Esophagus muscularis mucosa (tissue), 4 donors: ENCODE results near the gene RETN. TPM values are rescaled to one million over a fixed set of nuclear protein-coding genes. Genes with fewer than 3 reads are reported as not detected.

Experiments
- DNase-seq: peaks from one replicate; pipeline ENCODE4 v3.0.0-alpha.2; 2017; ENCODE audit errors: extremely low spot score
- H3K27ac ChIP-seq, 4 donors: fragments of 200-600 bp; sonication (generic); replicated peaks in 1 of 4; 1 replicate in 3 of 4; 2 replicates in 1 of 4; pipeline ENCODE4 v1.5.1; 2016 to 2019; ENCODE audit warnings: mild to moderate bottlenecking in 1 of 4
- H3K27me3 ChIP-seq, 4 donors: fragments of 200-600 bp; sonication (generic); one replicate each; pipeline versions ENCODE4 v1.5.1 to v1.6.0; 2016 to 2019
- H3K36me3 ChIP-seq, 4 donors: fragments of 200-600 bp; sonication (generic); one replicate each; pipeline ENCODE4 v1.5.1; 2016 to 2019
- H3K4me1 ChIP-seq, 4 donors: fragments of 200-600 bp; sonication (generic); one replicate each; pipeline ENCODE4 v1.5.1; 2016 to 2019
- H3K4me3 ChIP-seq, 4 donors: fragments of 200-600 bp; sonication (generic); 1 replicate in 2 of 4; 2 replicates in 2 of 4; pipeline ENCODE4 v1.5.1; 2016 to 2019; ENCODE audit warnings: mild to moderate bottlenecking in 4 of 4, moderate library complexity in 1 of 4
- H3K9me3 ChIP-seq, 4 donors: fragments of 200-600 bp; sonication (generic); 1 replicate in 3 of 4; 2 replicates in 1 of 4; pipeline ENCODE4 v1.5.1; 2016 to 2019
- EP300 ChIP-seq: sonication (generic); formaldehyde crosslinking; IDR thresholded peaks from one replicate; pipeline ENCODE4 v1.6.1; 2017; ENCODE audit warnings: antibody characterized with exemption
- POLR2A ChIP-seq: fragments of 450-650 bp; IDR thresholded peaks from one replicate; pipeline ENCODE4 v1.6.1; 2017; ENCODE audit warnings: antibody characterized with exemption, moderate library complexity, mild to moderate bottlenecking, low read depth
- POLR2AphosphoS5 ChIP-seq, 2 donors: sonication (generic); formaldehyde crosslinking; IDR thresholded peaks; one replicate each; pipeline ENCODE4 v1.6.1; 2017; ENCODE audit warnings: antibody characterized with exemption in 2 of 2
- WGBS: methylation state at CpG from one replicate; pipeline ENCODE4 v1.1.5; 2018; 5-methylcytosine and 5-hydroxymethylcytosine counted together
- intact Hi-C: fragments of 100-400 bp; cut with DNase I; formaldehyde crosslinking; loops from one replicate; pipeline ENCODE4 v1.15.1; 2023
- total RNA-seq, 4 donors: library from RNA; depleted of rRNA; stranded (reverse); fragments of >200 nt; gene quantifications; one replicate each; pipeline versions ENCODE4 v1.1.0 to v1.2.1, GENCODE V29; 2016
- TF ChIP-seq, protein P1 (sequence below), 3 experiments: fragments of 200-600 bp in 2 of 3; fragments of 450-650 bp in 1 of 3; sonication (generic) in 2 of 3; IDR thresholded peaks; one replicate each; pipeline ENCODE4 v1.5.1; 2017 to 2019; ENCODE audit warnings: antibody characterized with exemption in 3 of 3, mild to moderate bottlenecking in 2 of 3, moderate library complexity in 1 of 3

RETN gene
- total RNA-seq, 4 donors from 2014 or later: 1.3 TPM; not detected in 3

DNA sequence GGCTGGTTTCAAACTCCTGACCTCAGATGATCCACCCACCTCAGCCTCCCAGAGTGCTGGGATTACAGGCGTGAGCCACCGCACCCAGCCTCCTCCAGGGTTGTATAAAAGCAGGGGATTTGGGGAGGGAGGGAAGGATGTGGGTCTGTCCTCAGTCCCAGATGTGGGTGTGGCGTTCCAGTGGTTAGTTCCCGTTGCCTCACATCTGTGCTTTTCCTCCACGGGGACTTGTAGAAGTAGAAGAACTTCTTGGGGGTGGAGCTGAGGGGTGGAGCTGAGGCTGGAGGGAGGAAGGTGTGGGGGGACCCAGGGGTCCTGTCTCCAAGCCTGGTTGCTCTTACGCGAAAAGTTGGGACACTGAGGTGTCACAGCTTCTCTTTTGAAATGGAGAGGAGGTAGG, 7.5 kb downstream of the RETN start:
- TF ChIP-seq, protein P1, sequence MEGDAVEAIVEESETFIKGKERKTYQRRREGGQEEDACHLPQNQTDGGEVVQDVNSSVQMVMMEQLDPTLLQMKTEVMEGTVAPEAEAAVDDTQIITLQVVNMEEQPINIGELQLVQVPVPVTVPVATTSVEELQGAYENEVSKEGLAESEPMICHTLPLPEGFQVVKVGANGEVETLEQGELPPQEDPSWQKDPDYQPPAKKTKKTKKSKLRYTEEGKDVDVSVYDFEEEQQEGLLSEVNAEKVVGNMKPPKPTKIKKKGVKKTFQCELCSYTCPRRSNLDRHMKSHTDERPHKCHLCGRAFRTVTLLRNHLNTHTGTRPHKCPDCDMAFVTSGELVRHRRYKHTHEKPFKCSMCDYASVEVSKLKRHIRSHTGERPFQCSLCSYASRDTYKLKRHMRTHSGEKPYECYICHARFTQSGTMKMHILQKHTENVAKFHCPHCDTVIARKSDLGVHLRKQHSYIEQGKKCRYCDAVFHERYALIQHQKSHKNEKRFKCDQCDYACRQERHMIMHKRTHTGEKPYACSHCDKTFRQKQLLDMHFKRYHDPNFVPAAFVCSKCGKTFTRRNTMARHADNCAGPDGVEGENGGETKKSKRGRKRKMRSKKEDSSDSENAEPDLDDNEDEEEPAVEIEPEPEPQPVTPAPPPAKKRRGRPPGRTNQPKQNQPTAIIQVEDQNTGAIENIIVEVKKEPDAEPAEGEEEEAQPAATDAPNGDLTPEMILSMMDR (IDR thresholded peaks at IDR 0.05): no peak
- TF ChIP-seq POLR2A (no peak), EP300 (no peak), POLR2AphosphoS5 (IDR thresholded peaks at IDR 0.05) (no peak)
- Histone ChIP-seq H3K4me1 (peaks cover 4 to 19% (median 9%) of the 10 kb centered on the region in 4 donors), H3K9me3 (no peaks in the 10 kb centered on the region), H3K4me3 (no peak overlapping the region), H3K27ac (no peak overlapping the region), H3K27me3 (peaks cover 0 to 78% (median 6%) of the 10 kb centered on the region in 4 donors), H3K36me3 (no peaks in the 10 kb centered on the region)
- no peak for DNase-seq
- WGBS: 48% methylated on average over 6 of the region's 7 CpGs
- intact Hi-C loops: no loop called here

DNA sequence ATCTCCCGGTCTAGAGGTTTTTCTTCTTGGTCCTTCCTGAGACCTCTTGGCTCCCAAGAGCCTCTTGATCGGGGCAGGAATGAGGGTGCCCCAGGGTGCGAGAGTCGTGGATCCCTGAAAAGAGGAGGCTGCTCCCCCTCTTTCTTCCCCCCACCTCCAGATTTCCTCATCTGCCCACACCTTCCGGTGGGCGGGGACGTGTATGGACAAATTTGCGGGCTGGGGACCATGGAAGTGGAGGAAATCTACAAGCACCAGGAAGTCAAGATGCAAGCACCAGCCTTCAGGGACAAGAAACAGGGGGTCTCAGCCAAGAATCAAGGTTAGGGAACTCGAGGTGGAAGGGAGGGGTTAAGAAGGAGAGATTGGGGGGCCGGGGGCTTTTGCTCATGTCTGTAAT, 8.0 kb downstream of the RETN start, which contains the start of gene MCEMP1:
MCEMP1 (plus strand) TSS at position 237 of the 400 bp plus-strand sequence; CDS start at position 268, 31 bp downstream.
- WGBS: 51% methylated on average over 10 of the region's 10 CpGs
- H3K27me3 ChIP-seq: peaks cover 0 to 73% (median 4%) of the 10 kb centered on the region in 4 donors
- peaks cover 5 to 24% (median 14%) of the 10 kb centered on the region in 4 donors for H3K4me1 ChIP-seq
- no peak within 1 kb of the TSS for H3K4me3 ChIP-seq
- H3K9me3 ChIP-seq: no peaks in the 10 kb centered on the region
- intact Hi-C loops: no loop called here
- no peaks in the 10 kb centered on the region for H3K36me3 ChIP-seq
- TF ChIP-seq POLR2A (no peak), EP300 (no peak), POLR2AphosphoS5 (IDR thresholded peaks at IDR 0.05) (no peak)
- TF ChIP-seq, protein P1 (IDR thresholded peaks at IDR 0.05): no peak
- no peak within 1 kb of the TSS for H3K27ac ChIP-seq
- no peak for DNase-seq

DNA sequence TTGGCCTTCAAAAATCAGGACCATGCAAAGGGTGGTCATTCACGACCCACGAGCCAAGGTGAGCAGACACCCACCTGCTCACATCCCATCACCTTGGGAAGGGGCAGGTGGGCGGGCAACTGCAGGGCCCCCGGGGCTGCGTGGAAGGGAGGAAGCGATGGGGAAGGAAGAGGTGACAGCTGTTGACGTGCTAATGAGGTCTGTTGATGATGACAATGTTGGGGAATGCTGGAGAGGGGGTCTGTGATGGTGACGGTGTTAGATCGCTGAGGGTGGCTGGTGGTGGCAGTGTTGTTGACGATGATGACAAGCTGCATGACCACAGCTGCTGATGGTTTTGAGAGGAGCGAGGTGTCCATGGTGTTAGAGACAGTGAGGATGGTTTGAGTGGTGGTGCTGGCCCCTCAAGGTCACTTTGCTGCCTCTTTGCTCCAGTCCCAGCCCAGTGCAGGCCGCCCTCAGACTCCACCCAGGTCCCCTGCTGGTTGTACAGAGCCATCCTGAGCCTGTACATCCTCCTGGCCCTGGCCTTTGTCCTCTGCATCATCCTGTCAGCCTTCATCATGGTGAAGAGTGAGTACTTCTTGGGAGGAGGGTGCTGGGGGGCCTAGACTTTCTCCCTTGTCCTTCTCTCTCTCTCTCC, 8.9 kb downstream of the RETN start:
- Histone ChIP-seq H3K4me1 (peaks cover 10 to 33% (median 22%) of the 10 kb centered on the region in 4 donors), H3K27ac (no peak overlapping the region), H3K4me3 (no peak overlapping the region), H3K9me3 (no peaks in the 10 kb centered on the region), H3K36me3 (peaks cover 0 to 8% (median 7%) of the 10 kb centered on the region in 4 donors), H3K27me3 (peaks cover 0 to 64% (median 3%) of the 10 kb centered on the region in 4 donors)
- no peak for DNase-seq
- TF ChIP-seq, protein P1 (IDR thresholded peaks at IDR 0.05): no peak
- TF ChIP-seq EP300: no peak
- TF ChIP-seq POLR2AphosphoS5 (IDR thresholded peaks at IDR 0.05): no peak
- no peak for TF ChIP-seq POLR2A
- intact Hi-C loops: no loop called here
- 49% methylated on average over 12 of the region's 12 CpGs for WGBS

DNA sequence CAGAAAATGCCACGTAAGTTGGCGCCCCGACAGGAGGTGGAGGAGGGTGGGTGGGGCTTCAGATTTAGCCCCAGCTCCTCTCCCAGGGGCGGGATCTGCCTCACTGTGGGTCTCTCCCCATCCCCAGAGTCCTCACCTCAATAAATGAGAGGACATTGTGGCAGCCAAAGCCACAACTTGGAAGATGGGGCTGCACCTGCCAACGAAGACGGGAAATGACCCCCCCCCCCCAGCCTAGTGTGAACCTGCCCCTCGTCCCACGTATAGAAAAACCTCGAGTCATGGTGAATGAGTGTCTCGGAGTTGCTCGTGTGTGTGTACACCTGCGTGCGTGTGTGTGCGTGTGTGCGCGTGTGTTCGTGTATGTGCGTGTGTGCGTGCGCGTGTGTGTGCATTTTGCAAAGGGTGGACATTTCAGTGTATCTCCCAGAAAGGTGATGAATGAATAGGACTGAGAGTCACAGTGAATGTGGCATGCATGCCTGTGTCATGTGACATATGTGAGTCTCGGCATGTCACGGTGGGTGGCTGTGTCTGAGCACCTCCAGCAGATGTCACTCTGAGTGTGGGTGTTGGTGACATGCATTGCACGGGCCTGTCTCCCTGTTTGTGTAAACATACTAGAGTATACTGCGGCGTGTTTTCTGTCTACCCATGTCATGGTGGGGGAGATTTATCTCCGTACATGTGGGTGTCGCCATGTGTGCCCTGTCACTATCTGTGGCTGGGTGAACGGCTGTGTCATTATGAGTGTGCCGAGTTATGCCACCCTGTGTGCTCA, 10.3 kb downstream of the RETN start:
- H3K27ac ChIP-seq: no peak overlapping the region
- H3K4me1 ChIP-seq: peaks cover 10 to 32% (median 22%) of the 10 kb centered on the region in 4 donors
- TF ChIP-seq, protein P1 (IDR thresholded peaks at IDR 0.05): no peak
- TF ChIP-seq POLR2AphosphoS5 (IDR thresholded peaks at IDR 0.05) (no peak), POLR2A (no peak), EP300 (no peak)
- peaks cover 0 to 22% (median 21%) of the 10 kb centered on the region in 4 donors for H3K36me3 ChIP-seq
- no peak overlapping the region for H3K4me3 ChIP-seq
- H3K9me3 ChIP-seq: no peaks in the 10 kb centered on the region
- intact Hi-C loops: no loop called here
- peaks cover 0 to 54% (median 3%) of the 10 kb centered on the region in 4 donors for H3K27me3 ChIP-seq
- no peak for DNase-seq
- 53% methylated on average over 28 of the region's 30 CpGs for WGBS
